AG10803 (cell line): ENCODE results near the gene FHIT.

Experiments
- DNase-seq: peaks from one replicate; pipeline ENCODE4 v3.0.0; 2010; ENCODE audit warnings: low read depth
- H3K4me3 ChIP-seq: 2 replicates; pipeline ENCODE4 v1.5.1; 2011; ENCODE audit warnings: mild to moderate bottlenecking, low read length, control low read depth
- CTCF ChIP-seq: conservative IDR thresholded peaks from 2 replicates; pipeline ENCODE4 v1.5.1; 2011; ENCODE audit warnings: mild to moderate bottlenecking, low read length, control low read depth, inconsistent platforms

Gene FHIT

GRCh38 chr3:60703956-60704736 lies 547.1 kb downstream of the FHIT start:
- peak; percentile 47 for DNase-seq
- no peak overlapping the region for H3K4me3 ChIP-seq
- TF ChIP-seq CTCF, result no peak

GRCh38 chr3:60703008-60703407 lies 548.2 kb downstream of the FHIT start:
- TF ChIP-seq CTCF, result no peak
- H3K4me3 ChIP-seq, result no peak overlapping the region
- no peak for DNase-seq

- H3K4me3 ChIP-seq, result no peak overlapping the region
- DNase-seq, result no peak
- TF ChIP-seq CTCF, result no peak
Measured at GRCh38 chr3:60698117-60698516, 553.1 kb downstream of the FHIT start.

- DNase-seq, result no peak
- no peak overlapping the region for H3K4me3 ChIP-seq
- no peak for TF ChIP-seq CTCF
Measured at GRCh38 chr3:60697132-60697531, 554.1 kb downstream of the FHIT start.

GRCh38 chr3:60696428-60697125 lies 554.7 kb downstream of the FHIT start:
- DNase-seq, result no peak
- H3K4me3 ChIP-seq, result no peak overlapping the region
- no peak for TF ChIP-seq CTCF

- no peak for DNase-seq
- no peak overlapping the region for H3K4me3 ChIP-seq
- no peak for TF ChIP-seq CTCF
Measured at GRCh38 chr3:60675424-60675823, 575.8 kb downstream of the FHIT start.

GRCh38 chr3:60674870-60675269 lies 576.4 kb downstream of the FHIT start:
- no peak for TF ChIP-seq CTCF
- no peak for DNase-seq
- H3K4me3 ChIP-seq, result no peak overlapping the region
